Tibial nerve (tissue), 4 donors: Measurements from ENCODE around the gene AURKB.

ENCODE experiments used
- EP300 ChIP-seq, 2 donors: sonication (generic); formaldehyde crosslinking; IDR thresholded peaks; one replicate each; pipeline ENCODE4 v1.6.1; 2017; ENCODE audit warnings: antibody characterized with exemption in 2 of 2, mild to moderate bottlenecking in 1 of 2
- POLR2A ChIP-seq, 2 donors: fragments of 450-650 bp; IDR thresholded peaks; one replicate each; pipeline ENCODE4 v1.6.1; 2017; ENCODE audit warnings: antibody characterized with exemption in 2 of 2, mild to moderate bottlenecking in 2 of 2, moderate library complexity in 2 of 2
- TF ChIP-seq, protein P1 (sequence below), 5 experiments: fragments of 200-600 bp in 3 of 5; fragments of 450-650 bp in 2 of 5; sonication (generic) in 3 of 5; IDR thresholded peaks; one replicate each; pipeline ENCODE4 v1.5.1; 2016 to 2019; ENCODE audit warnings: antibody characterized with exemption in 5 of 5, mild to moderate bottlenecking in 3 of 5, moderate library complexity in 2 of 5

DNA sequence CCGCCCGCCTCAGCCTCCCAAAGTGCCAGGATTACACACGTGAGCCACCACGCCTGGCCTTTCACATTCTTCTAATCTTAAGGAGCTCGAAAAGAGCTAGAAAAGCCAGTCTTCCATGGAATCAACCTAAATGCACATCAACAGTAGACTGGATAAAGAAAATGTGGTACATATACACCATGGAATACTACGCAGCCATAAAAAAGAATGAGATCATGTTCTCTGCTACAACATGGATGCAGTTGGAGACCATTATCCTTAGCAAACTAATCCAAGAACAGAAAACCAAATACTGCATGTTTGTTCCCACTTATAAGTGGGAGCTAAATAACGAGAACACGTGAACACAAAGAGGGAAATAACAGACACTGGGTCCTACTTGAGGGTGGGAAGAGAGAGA lies 34.4 kb upstream of the AURKB start:
- TF ChIP-seq, protein P1, sequence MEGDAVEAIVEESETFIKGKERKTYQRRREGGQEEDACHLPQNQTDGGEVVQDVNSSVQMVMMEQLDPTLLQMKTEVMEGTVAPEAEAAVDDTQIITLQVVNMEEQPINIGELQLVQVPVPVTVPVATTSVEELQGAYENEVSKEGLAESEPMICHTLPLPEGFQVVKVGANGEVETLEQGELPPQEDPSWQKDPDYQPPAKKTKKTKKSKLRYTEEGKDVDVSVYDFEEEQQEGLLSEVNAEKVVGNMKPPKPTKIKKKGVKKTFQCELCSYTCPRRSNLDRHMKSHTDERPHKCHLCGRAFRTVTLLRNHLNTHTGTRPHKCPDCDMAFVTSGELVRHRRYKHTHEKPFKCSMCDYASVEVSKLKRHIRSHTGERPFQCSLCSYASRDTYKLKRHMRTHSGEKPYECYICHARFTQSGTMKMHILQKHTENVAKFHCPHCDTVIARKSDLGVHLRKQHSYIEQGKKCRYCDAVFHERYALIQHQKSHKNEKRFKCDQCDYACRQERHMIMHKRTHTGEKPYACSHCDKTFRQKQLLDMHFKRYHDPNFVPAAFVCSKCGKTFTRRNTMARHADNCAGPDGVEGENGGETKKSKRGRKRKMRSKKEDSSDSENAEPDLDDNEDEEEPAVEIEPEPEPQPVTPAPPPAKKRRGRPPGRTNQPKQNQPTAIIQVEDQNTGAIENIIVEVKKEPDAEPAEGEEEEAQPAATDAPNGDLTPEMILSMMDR (IDR thresholded peaks at IDR 0.05), result no peak
- TF ChIP-seq EP300 (IDR thresholded peaks at IDR 0.05) (no peak), POLR2A (IDR thresholded peaks at IDR 0.05) (no peak)
